Upper lobe of left lung (tissue), 6 donors: ENCODE results near the gene RAB19. TPM values are rescaled to one million over a fixed set of nuclear protein-coding genes. Genes with fewer than 3 reads are reported as not detected.
"Not testable (repeated sequence)": the region's sequence is repeated elsewhere in the genome, so short reads cannot be mapped to it uniquely, and the experiment has no call there.

ENCODE experiments used
- ATAC-seq, 2 donors: fragments of 200-7000 bp; cut with Tn5 transposase; one replicate each; pipeline ENCODE4 v1.9.1; 2022; ENCODE audit warnings: mild to moderate bottlenecking in 2 of 2, moderate library complexity in 2 of 2; ENCODE audit not compliant: low FRiP score in 2 of 2
- DNase-seq, 2 donors: peaks; one replicate each; pipeline ENCODE4 v3.0.0-alpha.2; 2019 to 2020
- H3K27ac ChIP-seq, 4 donors: fragments of 200-600 bp; sonication (generic); one replicate each; pipeline ENCODE4 v1.5.1; 2016 to 2019
- H3K27me3 ChIP-seq, 4 donors: fragments of 200-600 bp; sonication (generic); one replicate each; pipeline ENCODE4 v1.5.1; 2017 to 2019
- H3K36me3 ChIP-seq, 4 donors: fragments of 200-600 bp; sonication (generic); one replicate each; pipeline ENCODE4 v1.5.1; 2016 to 2019
- H3K4me1 ChIP-seq, 4 donors: fragments of 200-600 bp; sonication (generic); one replicate each; pipeline ENCODE4 v1.5.1; 2018 to 2019
- H3K4me3 ChIP-seq, 4 donors: fragments of 200-600 bp; sonication (generic); one replicate each; pipeline ENCODE4 v1.5.1; 2017 to 2019; ENCODE audit warnings: mild to moderate bottlenecking in 2 of 4, moderate library complexity in 1 of 4
- H3K9me3 ChIP-seq, 4 donors: fragments of 200-600 bp; sonication (generic); one replicate each; pipeline ENCODE4 v1.5.1; 2018 to 2019
- EP300 ChIP-seq, 4 donors: sonication (generic); formaldehyde crosslinking; IDR thresholded peaks; one replicate each; pipeline ENCODE4 v1.5.1; 2017; ENCODE audit warnings: antibody characterized with exemption in 4 of 4, control low read depth in 2 of 4
- POLR2A ChIP-seq, 4 donors: fragments of 450-650 bp; IDR thresholded peaks; one replicate each; pipeline ENCODE4 v1.5.1; 2016 to 2017; ENCODE audit warnings: antibody characterized with exemption in 4 of 4, mild to moderate bottlenecking in 2 of 4
- POLR2AphosphoS5 ChIP-seq, 2 donors: sonication (generic); formaldehyde crosslinking; IDR thresholded peaks; one replicate each; pipeline ENCODE4 v1.5.1; 2017; ENCODE audit warnings: antibody characterized with exemption in 2 of 2
- WGBS, 2 donors: methylation state at CpG; one replicate each; pipeline ENCODE4 v1.1.5; 2017 to 2018; 5-methylcytosine and 5-hydroxymethylcytosine counted together
- total RNA-seq, 6 donors: library from RNA; depleted of rRNA in 4 of 6; stranded (reverse); fragments of >200 nt in 4 of 6; gene quantifications; one replicate each; pipeline versions ENCODE4 v1.1.0 to v1.2.1, GENCODE V29; 2016 to 2021
- TF ChIP-seq, protein P1 (sequence below), 6 experiments: fragments of 450-650 bp in 4 of 6; fragments of 200-600 bp in 2 of 6; sonication (generic) in 2 of 6; IDR thresholded peaks; one replicate each; pipeline ENCODE4 v1.5.1; 2016 to 2019; ENCODE audit warnings: antibody characterized with exemption in 6 of 6
- donor health status: DM: no; HTN: no; CAD: no; lungs with moderate emphysema.
- donor health status: DM: no; HTN: yes; CAD: no; lungs with severe emphysema.

Gene RAB19
- total RNA-seq, 6 donors from 2014 or later: 1.2 to 7.3 (median 2.8) TPM

DNA sequence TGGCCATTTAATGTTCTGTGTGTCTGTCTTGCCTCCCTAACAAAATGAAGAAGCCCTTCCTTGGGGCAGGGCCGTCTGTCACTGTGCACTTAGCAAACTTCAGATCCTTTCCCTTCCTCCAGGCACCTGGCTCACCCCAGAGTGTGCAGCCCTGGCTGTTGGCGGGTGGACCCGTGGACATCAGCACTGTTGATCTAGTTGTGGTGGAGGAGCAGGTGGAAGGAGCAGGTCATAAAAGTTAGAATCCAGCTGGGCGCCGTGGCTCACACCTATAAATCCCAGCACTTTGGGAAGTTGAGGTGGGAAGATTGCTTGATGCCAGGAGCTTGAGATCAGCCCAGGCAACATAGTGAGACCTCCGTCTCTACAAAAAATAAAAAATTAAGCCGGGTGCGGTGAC lies 12.7 kb downstream of the RAB19 start:
- TF ChIP-seq EP300 (IDR thresholded peaks at IDR 0.05): no peak
- TF ChIP-seq, protein P1, sequence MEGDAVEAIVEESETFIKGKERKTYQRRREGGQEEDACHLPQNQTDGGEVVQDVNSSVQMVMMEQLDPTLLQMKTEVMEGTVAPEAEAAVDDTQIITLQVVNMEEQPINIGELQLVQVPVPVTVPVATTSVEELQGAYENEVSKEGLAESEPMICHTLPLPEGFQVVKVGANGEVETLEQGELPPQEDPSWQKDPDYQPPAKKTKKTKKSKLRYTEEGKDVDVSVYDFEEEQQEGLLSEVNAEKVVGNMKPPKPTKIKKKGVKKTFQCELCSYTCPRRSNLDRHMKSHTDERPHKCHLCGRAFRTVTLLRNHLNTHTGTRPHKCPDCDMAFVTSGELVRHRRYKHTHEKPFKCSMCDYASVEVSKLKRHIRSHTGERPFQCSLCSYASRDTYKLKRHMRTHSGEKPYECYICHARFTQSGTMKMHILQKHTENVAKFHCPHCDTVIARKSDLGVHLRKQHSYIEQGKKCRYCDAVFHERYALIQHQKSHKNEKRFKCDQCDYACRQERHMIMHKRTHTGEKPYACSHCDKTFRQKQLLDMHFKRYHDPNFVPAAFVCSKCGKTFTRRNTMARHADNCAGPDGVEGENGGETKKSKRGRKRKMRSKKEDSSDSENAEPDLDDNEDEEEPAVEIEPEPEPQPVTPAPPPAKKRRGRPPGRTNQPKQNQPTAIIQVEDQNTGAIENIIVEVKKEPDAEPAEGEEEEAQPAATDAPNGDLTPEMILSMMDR (IDR thresholded peaks at IDR 0.05): no peak
- no peak for TF ChIP-seq POLR2AphosphoS5 (IDR thresholded peaks at IDR 0.05)
- no peak for TF ChIP-seq POLR2A (IDR thresholded peaks at IDR 0.05)
- no peak for ATAC-seq
- 87 to 92% methylated on average over 8 of the region's 8 CpGs for WGBS, 2 donors

DNA sequence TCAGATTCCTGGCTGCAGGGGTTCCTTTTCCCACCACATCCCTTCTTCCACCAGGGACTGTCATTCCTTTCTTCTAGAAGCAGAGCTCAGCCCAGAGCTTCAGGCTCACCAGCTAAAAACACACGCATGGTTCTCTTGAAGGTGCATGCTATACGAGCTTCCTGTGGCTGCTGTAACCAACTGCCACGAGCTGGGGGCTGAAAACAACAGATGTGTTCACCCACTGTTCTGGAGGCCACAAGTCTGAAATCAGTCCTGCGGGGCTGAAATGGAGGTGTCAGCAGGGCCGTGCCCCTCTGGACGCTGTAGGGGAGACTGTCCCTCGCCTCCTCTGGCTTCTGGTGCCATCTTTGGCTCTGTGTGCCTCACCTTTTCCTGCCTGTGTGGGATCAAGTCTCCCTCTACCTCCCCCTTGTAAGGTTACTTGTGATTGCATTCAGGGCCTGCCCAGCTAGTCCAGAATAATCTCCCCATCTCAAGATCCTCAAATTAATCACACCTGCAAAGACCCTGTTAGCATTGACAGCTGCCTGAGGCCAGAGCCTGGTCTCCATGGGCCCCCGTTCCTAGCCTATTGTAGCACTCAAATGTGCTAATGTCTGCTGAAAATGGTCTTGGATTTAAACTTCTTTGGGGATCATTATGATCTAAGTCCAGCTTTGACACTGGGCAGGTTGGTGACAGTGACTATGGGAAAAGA lies 13.7 kb downstream of the RAB19 start:
- DNase-seq (no peak), ATAC-seq (no peak)
- H3K27me3 ChIP-seq: no peaks in the 10 kb centered on the region
- no peaks in the 10 kb centered on the region for H3K36me3 ChIP-seq
- no peak overlapping the region for H3K27ac ChIP-seq
- no peaks in the 10 kb centered on the region for H3K9me3 ChIP-seq
- no peak overlapping the region for H3K4me3 ChIP-seq
- WGBS, 2 donors: 74 to 89% methylated on average over 5 to 8 of the region's 8 CpGs
- TF ChIP-seq EP300 (IDR thresholded peaks at IDR 0.05) (no peak), POLR2AphosphoS5 (IDR thresholded peaks at IDR 0.05) (no peak), POLR2A (IDR thresholded peaks at IDR 0.05) (no peak)
- TF ChIP-seq, protein P1 (IDR thresholded peaks at IDR 0.05): no peak
- H3K4me1 ChIP-seq: no peaks in the 10 kb centered on the region

More for the DNA sequence above, 12.7 kb downstream of the RAB19 start:
- no peak overlapping the region for H3K27ac ChIP-seq
- H3K4me3 ChIP-seq: no peak overlapping the region
- DNase-seq: no peak
- H3K4me1 ChIP-seq: no peaks in the 10 kb centered on the region
- no peaks in the 10 kb centered on the region for H3K27me3 ChIP-seq
- H3K9me3 ChIP-seq: no peaks in the 10 kb centered on the region
- H3K36me3 ChIP-seq: no peaks in the 10 kb centered on the region

DNA sequence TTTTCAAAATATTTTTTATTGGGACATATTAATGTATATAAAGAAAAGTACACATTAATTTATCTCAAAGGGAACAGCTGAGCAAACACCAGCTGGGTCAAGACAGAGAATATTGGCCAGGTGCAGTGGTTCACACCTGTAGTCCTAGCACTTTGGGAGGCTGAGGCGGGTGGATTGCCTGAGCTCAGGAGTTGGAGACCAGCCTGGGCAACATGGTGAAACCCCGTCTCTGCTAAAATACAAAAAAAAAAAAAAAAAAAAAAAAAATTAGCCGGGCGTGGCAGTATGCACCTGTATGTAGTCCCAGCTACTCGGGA lies 14.3 kb downstream of the RAB19 start:
- not testable (repeated sequence) for DNase-seq, ATAC-seq, H3K9me3 ChIP-seq, H3K27me3 ChIP-seq, H3K27ac ChIP-seq, H3K36me3 ChIP-seq, H3K4me3 ChIP-seq, H3K4me1 ChIP-seq
- WGBS, 2 donors: 94 to 96% methylated on average over 5 of the region's 5 CpGs

DNA sequence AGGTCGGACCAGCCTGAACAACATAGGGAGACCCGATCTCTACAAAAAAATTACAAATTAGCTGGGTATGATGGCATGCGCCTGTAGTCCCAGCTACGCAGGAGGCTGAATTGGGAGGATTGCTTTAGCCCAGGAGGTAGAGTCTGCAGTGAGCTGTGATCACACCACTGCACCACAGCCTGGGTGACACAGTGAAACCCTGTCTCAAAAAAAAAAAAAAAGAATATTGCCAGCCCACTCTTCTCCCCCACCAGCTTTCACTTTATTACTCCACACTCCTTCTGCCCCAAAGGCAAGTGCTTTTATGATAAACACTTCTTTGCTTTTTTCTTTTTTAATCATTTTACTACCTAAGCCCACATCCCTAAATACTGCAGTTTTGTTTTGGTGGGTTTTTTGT lies 14.8 kb downstream of the RAB19 start:
- no peaks in the 10 kb centered on the region for H3K9me3 ChIP-seq

DNA sequence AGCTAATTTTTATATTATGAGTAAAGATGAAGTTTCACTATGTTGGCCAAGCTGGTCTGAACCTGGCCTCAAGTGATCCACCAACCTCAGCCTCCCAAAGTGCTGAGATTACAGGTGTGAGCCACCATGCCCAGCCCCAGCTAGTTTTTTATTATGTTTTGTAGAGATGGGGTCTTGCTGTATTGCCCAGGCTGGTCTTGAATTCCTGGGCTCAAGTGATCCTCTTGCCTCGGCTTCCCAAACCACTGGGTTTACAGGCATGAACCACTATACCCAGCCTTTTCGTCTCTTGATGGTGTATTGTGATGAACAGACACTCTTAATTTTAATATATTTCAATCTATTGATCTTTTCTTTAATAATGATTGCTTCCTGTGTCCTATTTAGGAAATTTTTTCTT lies 17.7 kb downstream of the RAB19 start:
- DNase-seq (no peak), ATAC-seq (no peak)
- Histone ChIP-seq H3K27me3 (no peaks in the 10 kb centered on the region), H3K36me3 (no peaks in the 10 kb centered on the region), H3K9me3 (no peaks in the 10 kb centered on the region), H3K4me3 (no peak overlapping the region), H3K4me1 (no peaks in the 10 kb centered on the region), H3K27ac (no peak overlapping the region)
- 94 to 97% methylated on average over 2 of the region's 2 CpGs for WGBS, 2 donors
- TF ChIP-seq POLR2A (IDR thresholded peaks at IDR 0.05): no peak
- TF ChIP-seq EP300 (IDR thresholded peaks at IDR 0.05): no peak
- TF ChIP-seq, protein P1 (IDR thresholded peaks at IDR 0.05): no peak
- TF ChIP-seq POLR2AphosphoS5 (IDR thresholded peaks at IDR 0.05): no peak

More for the DNA sequence above, 14.8 kb downstream of the RAB19 start:
- H3K27me3 ChIP-seq: no peaks in the 10 kb centered on the region
- TF ChIP-seq POLR2AphosphoS5 (IDR thresholded peaks at IDR 0.05) (no peak), POLR2A (IDR thresholded peaks at IDR 0.05) (no peak), EP300 (IDR thresholded peaks at IDR 0.05) (no peak)
- TF ChIP-seq, protein P1 (IDR thresholded peaks at IDR 0.05): no peak
- DNase-seq (no peak), ATAC-seq (no peak)
- no peak overlapping the region for H3K4me3 ChIP-seq
- H3K27ac ChIP-seq: no peak overlapping the region
- H3K4me1 ChIP-seq: no peaks in the 10 kb centered on the region
- 87 to 98% methylated on average over 4 of the region's 4 CpGs for WGBS, 2 donors
- H3K36me3 ChIP-seq: no peaks in the 10 kb centered on the region
